GM18909 (cell line): ENCODE results near the gene KIAA1958.
"Not testable (repeated sequence)": the region's sequence is repeated elsewhere in the genome, so short reads cannot be mapped to it uniquely, and the experiment has no call there.

Source experiments
- ATAC-seq: cut with Tn5 transposase; IDR thresholded peaks from one replicate; pipeline ENCODE4 v1.9.1; 2021; ENCODE audit warnings: mild to moderate bottlenecking; ENCODE audit not compliant: unreplicated experiment, poor library complexity

Gene KIAA1958

GRCh38 chr9:112586599-112587155 lies 100.0 kb downstream of the KIAA1958 start:
- ATAC-seq = no peak

- ATAC-seq = not testable (repeated sequence)
Measured at GRCh38 chr9:112591875-112592274, 105.2 kb downstream of the KIAA1958 start.

- no peak for ATAC-seq
Measured at GRCh38 chr9:112599732-112600131, 113.1 kb downstream of the KIAA1958 start.

GRCh38 chr9:112601636-112602035 lies 115.0 kb downstream of the KIAA1958 start:
- no peak for ATAC-seq

GRCh38 chr9:112604790-112605189 lies 118.2 kb downstream of the KIAA1958 start:
- ATAC-seq = no peak

- peak; percentile 95 for ATAC-seq
Measured at GRCh38 chr9:112605518-112605917, 118.9 kb downstream of the KIAA1958 start.

- no peak for ATAC-seq
Measured at GRCh38 chr9:112605963-112606699, 119.5 kb downstream of the KIAA1958 start.

- ATAC-seq = no peak
Measured at GRCh38 chr9:112608851-112609250, 122.2 kb downstream of the KIAA1958 start.

- ATAC-seq = no peak
Measured at GRCh38 chr9:112615584-112616266, 129.1 kb downstream of the KIAA1958 start.

- no peak for ATAC-seq
Measured at GRCh38 chr9:112617371-112617770, 130.7 kb downstream of the KIAA1958 start.

- ATAC-seq = no peak
Measured at GRCh38 chr9:112618385-112619009, 131.9 kb downstream of the KIAA1958 start.

GRCh38 chr9:112620388-112620787 lies 133.8 kb downstream of the KIAA1958 start:
- ATAC-seq = no peak

GRCh38 chr9:112621018-112621655 lies 134.5 kb downstream of the KIAA1958 start:
- ATAC-seq = no peak

- ATAC-seq = no peak
Measured at GRCh38 chr9:112623198-112623597, 136.6 kb downstream of the KIAA1958 start.

GRCh38 chr9:112624711-112625707 lies 138.4 kb downstream of the KIAA1958 start:
- ATAC-seq = no peak

GRCh38 chr9:112629671-112630485 lies 143.3 kb downstream of the KIAA1958 start:
- no peak for ATAC-seq

GRCh38 chr9:112631313-112632070 lies 144.9 kb downstream of the KIAA1958 start:
- no peak for ATAC-seq

GRCh38 chr9:112640311-112640710 lies 153.7 kb downstream of the KIAA1958 start:
- ATAC-seq = no peak
